Heart right ventricle (tissue), 16 donors: ENCODE results near the gene DNAJC11. TPM values are rescaled to one million over a fixed set of nuclear protein-coding genes. Genes with fewer than 3 reads are reported as not detected.

Source experiments
- ATAC-seq, 8 donors: fragments of 200-7000 bp; cut with Tn5 transposase; one replicate each; pipeline ENCODE4 v1.9.1; 2020; ENCODE audit warnings: mild to moderate bottlenecking in 8 of 8, moderate library complexity in 8 of 8, moderate number of reproducible peaks in 1 of 8
- DNase-seq, 2 donors: peaks; one replicate each; pipeline ENCODE4 v3.0.0-alpha.2; 2020
- H3K27ac ChIP-seq, 10 donors: fragments of 200-600 bp; sonication (generic) in 2 of 10; one replicate each; pipeline versions ENCODE4 v1.5.0 to v1.8.0; 2020 to 2022; ENCODE audit warnings: mild to moderate bottlenecking in 3 of 10
- H3K27me3 ChIP-seq, 7 donors: fragments of 200-600 bp; one replicate each; pipeline ENCODE4 v1.8.0; 2021 to 2022; ENCODE audit warnings: mild to moderate bottlenecking in 2 of 7
- H3K36me3 ChIP-seq, 9 donors: fragments of 200-600 bp; sonication (generic) in 1 of 9; one replicate each; pipeline versions ENCODE4 v1.5.0 to v1.8.0; 2020 to 2022; ENCODE audit warnings: mild to moderate bottlenecking in 2 of 9
- H3K4me1 ChIP-seq, 9 donors: fragments of 200-600 bp; sonication (generic) in 1 of 9; one replicate each; pipeline versions ENCODE4 v1.5.0 to v1.8.0; 2020 to 2022; ENCODE audit warnings: mild to moderate bottlenecking in 4 of 9
- H3K4me3 ChIP-seq, 10 donors: fragments of 200-600 bp; sonication (generic) in 2 of 10; one replicate each; pipeline versions ENCODE4 v1.5.0 to v1.8.0; 2020 to 2022; ENCODE audit warnings: mild to moderate bottlenecking in 7 of 10, moderate library complexity in 2 of 10
- H3K9me3 ChIP-seq, 11 donors: fragments of 200-600 bp in 10 of 11; sonication (generic) in 2 of 11; one replicate each; pipeline versions ENCODE4 v1.5.0 to v1.8.0; 2013 to 2022; ENCODE audit warnings: mild to moderate bottlenecking in 2 of 11, control low read depth in 1 of 11, moderate library complexity in 1 of 11
- WGBS, 2 donors: extraction: QIAGEN DNeasy Blood & Tissue Kit; methylation state at CpG; one replicate each; pipeline ENCODE4 v1.1.7; 2013; ENCODE audit warnings: inconsistent platforms in 1 of 2; 5-methylcytosine and 5-hydroxymethylcytosine counted together
- intact Hi-C, 10 donors: fragments of 100-400 bp; cut with DNase I; formaldehyde crosslinking; loops; one replicate each; pipeline versions ENCODE4 v1.11.1 to v1.14.2; 2022
- polyA plus RNA-seq, 2 donors: library from polyadenylated mRNA; stranded (reverse); fragments of 200-250 nt; gene quantifications; one replicate each; pipeline ENCODE4 v1.2.3, GENCODE V29; 2013
- total RNA-seq, 10 donors: library from RNA; stranded (reverse); fragmentation: NEBNext Ultra II Directional in 3 of 10; extraction: Animal tissue kit (Norgen Biotek cat#: 25700) in 3 of 10; gene quantifications; one replicate each; pipeline versions ENCODE4 v1.2.1 to v1.2.4, GENCODE V29; 2021 to 2023
- TF ChIP-seq, protein P1 (sequence below), 9 donors: fragments of 200-600 bp; sonication (generic) in 2 of 9; IDR thresholded peaks; one replicate each; pipeline versions ENCODE4 v1.5.0 to v1.8.0; 2021 to 2022; ENCODE audit warnings: antibody characterized with exemption in 9 of 9, mild to moderate bottlenecking in 5 of 9, moderate library complexity in 1 of 9
- donor health status: Arrhythmogenic right ventricular cardiomyopathy.
- donor health status: ischemic (EF 13 %, LVEDD 7.1; RV severe dilation, severe dysfunction).
- donor health status: healthy with polysubstance abuse.
- donor health status: DM: no; HTN: yes; CAD: no.
- donor health status: DM: no; HTN: no; CAD: no.
- donor health status: ischemic (EF 25% LVEDD 6.9; RV normal size, moderate dysfunction).
- donor health status: ischemic (EF 25% LVEDD 5.7; RV mildly dilated, moderate dysfunction).
- donor health status: healthy.
- donor health status: DM: yes; HTN: yes; CAD: no.
- donor health status: Ischemic cardiomyopathy.
- donor health status: ischemic (EF 35%, LVEDD 5.7; RV mildly dilated, moderate dysfunction).
- donor health status: nonischemic (EF 11% LVEDD 7.7; RV severe dilation, severe dysfunction).
- donor health status: DM: yes; HTN: yes; CAD: no.
- donor health status: PGD.
- donor health status: ischemic (EF 29% LVEDD 5.4; RV normal size, mild dysfunction).
- donor health status: nonischemic (EF 23%, LVEDD 6.1; RV moderate dilation, normal function).

The DNAJC11 gene
- total and polyA plus RNA-seq, 12 donors = 31.2 to 80.6 (median 71.9) TPM

DNA sequence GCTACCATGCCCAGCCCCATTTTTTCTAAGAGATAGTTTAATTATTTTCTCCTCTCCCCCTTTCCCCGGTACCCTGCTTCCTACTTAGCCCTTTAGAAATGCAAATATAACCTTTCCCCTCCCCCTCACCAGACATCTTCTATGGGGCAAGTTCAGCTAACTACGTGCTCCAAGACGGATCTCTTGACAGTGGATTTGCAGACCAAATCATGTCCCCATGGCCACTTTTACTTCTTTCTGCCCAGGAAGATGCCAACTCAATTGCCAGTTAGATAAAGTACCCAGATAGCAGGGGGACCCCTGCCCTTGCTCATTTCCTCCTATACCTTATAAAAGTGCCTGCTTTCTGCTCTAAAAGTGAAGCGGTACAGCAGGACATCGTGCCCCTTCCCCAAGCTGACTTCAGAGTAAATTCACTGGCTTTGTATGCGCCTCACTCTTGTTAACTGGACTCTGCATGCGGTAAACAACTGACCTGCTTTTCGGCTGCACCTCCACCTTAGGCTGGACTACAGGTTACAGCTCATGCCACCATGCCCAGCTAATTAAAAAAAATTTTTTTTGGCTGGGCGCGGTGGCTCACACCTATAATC lies 7.4 kb downstream of the DNAJC11 start:
- Histone ChIP-seq H3K27ac (no peak overlapping the region), H3K9me3 (no peaks in the 10 kb centered on the region), H3K4me3 (no peak overlapping the region), H3K4me1 (peaks cover 0 to 22% (median 6%) of the 10 kb centered on the region in 9 donors), H3K27me3 (no peaks in the 10 kb centered on the region), H3K36me3 (peaks cover 0 to 14% (median 4%) of the 10 kb centered on the region in 9 donors)
- DNase-seq (no peak), ATAC-seq (no peak)
- 83 to 88% methylated on average over 10 of the region's 10 CpGs for WGBS, 2 donors
- intact Hi-C loops = no loop called here
- TF ChIP-seq, protein P1, sequence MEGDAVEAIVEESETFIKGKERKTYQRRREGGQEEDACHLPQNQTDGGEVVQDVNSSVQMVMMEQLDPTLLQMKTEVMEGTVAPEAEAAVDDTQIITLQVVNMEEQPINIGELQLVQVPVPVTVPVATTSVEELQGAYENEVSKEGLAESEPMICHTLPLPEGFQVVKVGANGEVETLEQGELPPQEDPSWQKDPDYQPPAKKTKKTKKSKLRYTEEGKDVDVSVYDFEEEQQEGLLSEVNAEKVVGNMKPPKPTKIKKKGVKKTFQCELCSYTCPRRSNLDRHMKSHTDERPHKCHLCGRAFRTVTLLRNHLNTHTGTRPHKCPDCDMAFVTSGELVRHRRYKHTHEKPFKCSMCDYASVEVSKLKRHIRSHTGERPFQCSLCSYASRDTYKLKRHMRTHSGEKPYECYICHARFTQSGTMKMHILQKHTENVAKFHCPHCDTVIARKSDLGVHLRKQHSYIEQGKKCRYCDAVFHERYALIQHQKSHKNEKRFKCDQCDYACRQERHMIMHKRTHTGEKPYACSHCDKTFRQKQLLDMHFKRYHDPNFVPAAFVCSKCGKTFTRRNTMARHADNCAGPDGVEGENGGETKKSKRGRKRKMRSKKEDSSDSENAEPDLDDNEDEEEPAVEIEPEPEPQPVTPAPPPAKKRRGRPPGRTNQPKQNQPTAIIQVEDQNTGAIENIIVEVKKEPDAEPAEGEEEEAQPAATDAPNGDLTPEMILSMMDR (IDR thresholded peaks at IDR 0.05) = no peak

- H3K27ac ChIP-seq = no peak overlapping the region
- WGBS, 2 donors = 91 to 98% methylated on average over 9 of the region's 9 CpGs
- H3K4me1 ChIP-seq = peaks cover 0 to 17% (median 6%) of the 10 kb centered on the region in 9 donors
- DNase-seq (no peak), ATAC-seq (no peak)
- no peaks in the 10 kb centered on the region for H3K27me3 ChIP-seq
- no peak overlapping the region for H3K4me3 ChIP-seq
- intact Hi-C loops = no loop called here
- TF ChIP-seq, protein P1 (IDR thresholded peaks at IDR 0.05) = no peak
- no peaks in the 10 kb centered on the region for H3K9me3 ChIP-seq
- peaks cover 0 to 14% (median 4%) of the 10 kb centered on the region in 9 donors for H3K36me3 ChIP-seq
Measured at GRCh38 chr1:6692956-6693355, 8.7 kb downstream of the DNAJC11 start.

DNA sequence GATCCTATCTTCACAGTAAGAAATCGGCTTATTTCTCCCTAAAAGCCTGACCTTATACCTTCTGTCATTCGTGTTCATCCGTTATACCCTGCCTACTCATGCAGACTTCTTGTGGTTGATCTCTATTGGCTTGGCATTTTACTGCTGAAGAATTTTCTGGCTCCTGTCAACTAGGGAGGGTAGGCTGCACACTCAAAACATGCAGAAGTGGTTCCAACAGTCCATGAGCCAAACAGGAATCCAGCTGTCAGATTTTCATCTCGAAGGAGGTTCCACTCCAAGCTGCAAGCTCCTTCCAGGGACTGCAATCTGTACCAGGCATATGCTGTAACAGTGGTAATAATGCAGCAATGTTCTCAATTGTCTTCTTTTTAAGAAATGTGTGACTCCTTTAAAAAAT lies 10.1 kb downstream of the DNAJC11 start:
- TF ChIP-seq, protein P1 (IDR thresholded peaks at IDR 0.05) = no peak
- no peak for DNase-seq
- intact Hi-C loops = no loop called here
- Histone ChIP-seq H3K36me3 (peaks cover 0 to 13% (median 0%) of the 10 kb centered on the region in 9 donors), H3K9me3 (no peaks in the 10 kb centered on the region), H3K4me3 (no peak overlapping the region), H3K27ac (peak overlapping the region in 4 of 10 donors; percentile 0 to 24 (median 8)), H3K4me1 (peaks cover 0 to 24% (median 6%) of the 10 kb centered on the region in 9 donors), H3K27me3 (no peaks in the 10 kb centered on the region)
- ATAC-seq = peak in 2 of 8 donors; percentile 22 to 55
- WGBS, 2 donors = 48 to 59% methylated on average over 4 of the region's 4 CpGs

- no peak for DNase-seq
- no peaks in the 10 kb centered on the region for H3K9me3 ChIP-seq
- H3K27me3 ChIP-seq = no peaks in the 10 kb centered on the region
- H3K36me3 ChIP-seq = peaks cover 0 to under 1% (median 0%) of the 10 kb centered on the region in 9 donors
- TF ChIP-seq, protein P1 (IDR thresholded peaks at IDR 0.05) = no peak
- H3K4me3 ChIP-seq = no peak overlapping the region
- 92 to 94% methylated on average over 7 of the region's 7 CpGs for whole genome bisulfite sequencing, 2 donors
- intact Hi-C loops = no loop called here
- H3K27ac ChIP-seq = peak overlapping the region in 2 of 10 donors; percentile 2 to 21
- no peak for ATAC-seq
- H3K4me1 ChIP-seq = peaks cover 0 to 36% (median 13%) of the 10 kb centered on the region in 9 donors
Measured at GRCh38 chr1:6690186-6690585, 11.4 kb downstream of the DNAJC11 start.
